Ishikawa (cell line): ENCODE results near the gene SIGLEC11.

ENCODE experiments used
- CEBPB ChIP-seq: IDR thresholded peaks from 2 replicates; pipeline ENCODE4 v1.6.1; 2012
- CREB1 ChIP-seq: IDR thresholded peaks from 2 replicates; pipeline ENCODE4 v1.6.1; 2012; ENCODE audit warnings: low read depth
- EGR1 ChIP-seq: IDR thresholded peaks from 2 replicates; pipeline ENCODE4 v1.6.1; 2012
- EP300 ChIP-seq: IDR thresholded peaks from 2 replicates; pipeline ENCODE4 v1.6.1; 2012; ENCODE audit warnings: borderline replicate concordance
- FOXM1 ChIP-seq: IDR thresholded peaks from 2 replicates; pipeline ENCODE4 v1.6.1; 2012; ENCODE audit warnings: low read depth, borderline replicate concordance
- NFIC ChIP-seq: IDR thresholded peaks from 2 replicates; pipeline ENCODE4 v1.6.1; 2012
- RAD21 ChIP-seq: IDR thresholded peaks from 2 replicates; pipeline ENCODE4 v1.6.1; 2012; ENCODE audit warnings: low read depth
- TAF1 ChIP-seq: IDR thresholded peaks from 2 replicates; pipeline ENCODE4 v1.6.1; 2012; ENCODE audit warnings: low read depth, mild to moderate bottlenecking
- TCF12 ChIP-seq: IDR thresholded peaks from 2 replicates; pipeline ENCODE4 v1.6.1; 2012; ENCODE audit warnings: low read depth
- TEAD4 ChIP-seq: IDR thresholded peaks from 2 replicates; pipeline ENCODE4 v1.6.1; 2012
- YY1 ChIP-seq: IDR thresholded peaks from 2 replicates; pipeline ENCODE4 v1.6.1; 2012; ENCODE audit warnings: low read depth
- ZBTB7A ChIP-seq: IDR thresholded peaks from 2 replicates; pipeline ENCODE4 v1.6.1; 2012; ENCODE audit warnings: low read depth
- TF ChIP-seq, protein P1 (sequence below): IDR thresholded peaks from 2 replicates; pipeline ENCODE4 v1.6.1; 2012; ENCODE audit warnings: low read depth, mild to moderate bottlenecking
- TF ChIP-seq, protein P2 (sequence below): IDR thresholded peaks from 2 replicates; pipeline ENCODE4 v1.6.1; 2012
- TF ChIP-seq, protein P3 (sequence below): IDR thresholded peaks from 2 replicates; pipeline ENCODE4 v1.6.1; 2012

Gene SIGLEC11

DNA sequence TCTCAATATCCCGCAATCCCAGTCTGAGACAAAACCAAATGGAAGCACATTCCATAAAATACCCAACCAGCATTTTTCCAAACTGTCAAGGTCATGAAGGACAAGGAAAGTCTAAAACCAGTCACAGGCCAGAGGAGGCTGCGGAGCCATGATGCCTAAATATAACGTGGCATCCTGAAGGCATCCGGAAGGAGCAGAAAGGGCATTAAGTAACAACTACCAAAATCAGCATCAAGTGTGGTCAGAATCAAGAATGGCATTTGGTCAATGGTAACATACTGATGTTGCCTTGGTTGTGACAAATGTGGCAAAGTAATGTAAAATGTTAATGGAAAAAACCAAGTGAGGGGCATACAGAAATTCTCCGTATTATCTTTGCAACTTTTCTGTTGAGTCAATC is 35.5 kb downstream of the SIGLEC11 start:
- no peak for TF ChIP-seq FOXM1
- TF ChIP-seq RAD21, result no peak
- TF ChIP-seq, protein P1, sequence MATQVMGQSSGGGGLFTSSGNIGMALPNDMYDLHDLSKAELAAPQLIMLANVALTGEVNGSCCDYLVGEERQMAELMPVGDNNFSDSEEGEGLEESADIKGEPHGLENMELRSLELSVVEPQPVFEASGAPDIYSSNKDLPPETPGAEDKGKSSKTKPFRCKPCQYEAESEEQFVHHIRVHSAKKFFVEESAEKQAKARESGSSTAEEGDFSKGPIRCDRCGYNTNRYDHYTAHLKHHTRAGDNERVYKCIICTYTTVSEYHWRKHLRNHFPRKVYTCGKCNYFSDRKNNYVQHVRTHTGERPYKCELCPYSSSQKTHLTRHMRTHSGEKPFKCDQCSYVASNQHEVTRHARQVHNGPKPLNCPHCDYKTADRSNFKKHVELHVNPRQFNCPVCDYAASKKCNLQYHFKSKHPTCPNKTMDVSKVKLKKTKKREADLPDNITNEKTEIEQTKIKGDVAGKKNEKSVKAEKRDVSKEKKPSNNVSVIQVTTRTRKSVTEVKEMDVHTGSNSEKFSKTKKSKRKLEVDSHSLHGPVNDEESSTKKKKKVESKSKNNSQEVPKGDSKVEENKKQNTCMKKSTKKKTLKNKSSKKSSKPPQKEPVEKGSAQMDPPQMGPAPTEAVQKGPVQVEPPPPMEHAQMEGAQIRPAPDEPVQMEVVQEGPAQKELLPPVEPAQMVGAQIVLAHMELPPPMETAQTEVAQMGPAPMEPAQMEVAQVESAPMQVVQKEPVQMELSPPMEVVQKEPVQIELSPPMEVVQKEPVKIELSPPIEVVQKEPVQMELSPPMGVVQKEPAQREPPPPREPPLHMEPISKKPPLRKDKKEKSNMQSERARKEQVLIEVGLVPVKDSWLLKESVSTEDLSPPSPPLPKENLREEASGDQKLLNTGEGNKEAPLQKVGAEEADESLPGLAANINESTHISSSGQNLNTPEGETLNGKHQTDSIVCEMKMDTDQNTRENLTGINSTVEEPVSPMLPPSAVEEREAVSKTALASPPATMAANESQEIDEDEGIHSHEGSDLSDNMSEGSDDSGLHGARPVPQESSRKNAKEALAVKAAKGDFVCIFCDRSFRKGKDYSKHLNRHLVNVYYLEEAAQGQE, result no peak
- TF ChIP-seq, protein P2, sequence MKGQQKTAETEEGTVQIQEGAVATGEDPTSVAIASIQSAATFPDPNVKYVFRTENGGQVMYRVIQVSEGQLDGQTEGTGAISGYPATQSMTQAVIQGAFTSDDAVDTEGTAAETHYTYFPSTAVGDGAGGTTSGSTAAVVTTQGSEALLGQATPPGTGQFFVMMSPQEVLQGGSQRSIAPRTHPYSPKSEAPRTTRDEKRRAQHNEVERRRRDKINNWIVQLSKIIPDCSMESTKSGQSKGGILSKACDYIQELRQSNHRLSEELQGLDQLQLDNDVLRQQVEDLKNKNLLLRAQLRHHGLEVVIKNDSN, result no peak
- TF ChIP-seq TCF12, result no peak
- TF ChIP-seq TEAD4, result no peak
- no peak for TF ChIP-seq NFIC
- TF ChIP-seq CEBPB, result no peak
- TF ChIP-seq TAF1, result no peak
- TF ChIP-seq CREB1, result no peak
- TF ChIP-seq, protein P3, sequence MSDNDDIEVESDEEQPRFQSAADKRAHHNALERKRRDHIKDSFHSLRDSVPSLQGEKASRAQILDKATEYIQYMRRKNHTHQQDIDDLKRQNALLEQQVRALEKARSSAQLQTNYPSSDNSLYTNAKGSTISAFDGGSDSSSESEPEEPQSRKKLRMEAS, result no peak
- TF ChIP-seq ZBTB7A, result no peak
- TF ChIP-seq YY1, result no peak
- no peak for TF ChIP-seq EP300
- no peak for TF ChIP-seq EGR1

DNA sequence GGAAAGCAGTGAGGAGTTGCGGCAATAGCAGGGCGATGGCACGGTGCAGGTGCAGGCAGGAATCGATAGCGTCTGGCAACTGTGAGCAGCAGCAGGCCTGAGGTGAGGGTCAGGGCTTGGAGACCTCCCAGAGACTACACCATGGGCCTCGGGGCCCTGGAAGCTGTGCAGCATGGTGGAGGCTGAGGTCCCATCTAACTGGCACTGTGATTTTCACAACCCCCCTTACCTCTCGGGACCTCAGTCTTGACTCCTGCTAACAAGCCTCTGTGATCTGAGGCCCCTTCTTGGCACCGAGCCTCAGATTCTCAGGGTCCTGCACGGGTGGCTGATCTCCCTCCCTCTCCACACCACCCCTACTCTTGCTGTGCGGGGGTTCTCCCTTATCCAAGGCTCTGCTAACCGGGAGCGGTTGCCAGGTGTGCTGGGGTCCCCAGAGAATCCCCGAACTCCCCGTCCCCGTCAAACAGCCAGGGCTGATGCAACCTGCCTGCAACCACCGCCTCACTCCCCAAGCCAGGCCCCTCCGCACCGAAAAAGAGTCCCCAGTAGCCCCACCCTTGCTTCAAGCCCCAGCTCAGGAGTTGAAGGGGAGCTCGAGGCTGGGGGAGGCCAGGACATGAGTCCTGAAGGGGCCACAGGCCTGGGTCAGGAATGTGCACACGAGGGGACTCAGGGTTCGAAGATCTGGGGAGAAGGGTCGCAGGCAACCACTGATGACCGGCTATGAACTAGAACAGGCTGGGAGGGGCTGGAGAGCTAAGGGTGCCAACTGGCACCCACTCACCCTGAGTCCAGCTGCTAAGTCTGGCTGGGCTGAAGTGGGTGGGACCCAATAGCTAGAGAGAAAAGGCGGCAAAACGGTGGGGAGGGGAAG is 36.7 kb downstream of the SIGLEC11 start:
- no peak for TF ChIP-seq NFIC
- no peak for TF ChIP-seq CREB1
- TF ChIP-seq, protein P3, result no peak
- no peak for TF ChIP-seq EGR1
- TF ChIP-seq TAF1, result no peak
- TF ChIP-seq ZBTB7A, result no peak
- TF ChIP-seq EP300, result no peak
- no peak for TF ChIP-seq YY1
- TF ChIP-seq, protein P2, result no peak
- TF ChIP-seq, protein P1, result no peak
- no peak for TF ChIP-seq TEAD4
- TF ChIP-seq RAD21, result no peak
- no peak for TF ChIP-seq CEBPB
- TF ChIP-seq TCF12, result no peak
- TF ChIP-seq FOXM1, result no peak

DNA sequence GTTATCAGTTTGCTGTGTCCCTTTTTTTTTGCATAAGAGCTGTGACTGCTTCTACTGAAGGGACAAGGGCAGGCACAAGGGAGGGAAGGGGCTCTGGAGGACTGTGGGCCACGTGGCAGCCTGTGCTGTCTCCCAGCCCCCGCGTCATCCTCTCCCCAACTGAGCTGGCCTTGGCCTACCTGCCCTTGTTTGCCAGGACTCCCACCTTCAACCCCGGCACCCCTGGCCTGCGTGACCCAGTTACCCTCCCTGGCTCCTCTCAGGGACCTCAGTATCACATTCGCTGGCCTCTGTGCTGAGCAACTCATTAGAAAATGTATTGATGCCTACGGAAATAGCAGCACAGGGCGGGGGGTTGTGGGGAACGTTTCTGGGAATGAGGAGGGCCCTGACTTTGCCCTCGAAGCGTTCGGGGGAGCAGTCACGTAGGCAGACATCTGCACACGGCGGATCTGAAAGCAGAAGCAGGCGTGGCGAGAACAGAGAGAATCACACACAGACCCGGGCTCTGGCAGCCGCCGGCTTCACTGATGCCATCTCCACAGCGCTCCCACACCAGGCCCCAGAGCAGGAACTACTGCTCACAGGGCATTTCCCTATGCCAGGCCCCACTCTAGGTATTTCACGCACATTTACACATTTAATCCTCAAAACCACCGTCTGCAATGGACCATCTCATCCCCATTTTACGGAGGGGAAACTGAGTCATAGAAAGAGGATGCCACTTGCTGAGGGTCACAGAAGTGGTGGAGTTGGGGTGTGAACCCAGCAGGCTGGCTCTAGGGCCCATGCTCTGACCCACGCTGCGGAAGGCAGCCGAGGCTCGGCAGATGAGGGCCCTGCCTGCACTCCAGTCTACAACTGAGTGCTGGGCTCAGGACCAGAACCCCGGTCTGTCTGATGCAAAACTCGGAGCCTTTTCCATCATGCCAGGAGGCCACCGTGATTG is 37.6 kb downstream of the SIGLEC11 start:
- TF ChIP-seq FOXM1 (no peak), CEBPB (no peak), TAF1 (no peak), CREB1 (no peak), RAD21 (no peak), TCF12 (no peak), NFIC (no peak), YY1 (no peak), EGR1 (no peak), ZBTB7A (no peak), EP300 (no peak), TEAD4 (no peak)
- TF ChIP-seq, protein P2, result no peak
- TF ChIP-seq, protein P1, result no peak
- TF ChIP-seq, protein P3, result no peak
